GM18502 (cell line): ENCODE results near the gene CSNK1D.

Experiments used
- ATAC-seq: cut with Tn5 transposase; IDR thresholded peaks from one replicate; pipeline ENCODE4 v1.9.1; 2021; ENCODE audit warnings: mild to moderate bottlenecking; ENCODE audit not compliant: unreplicated experiment, poor library complexity

Gene CSNK1D

GRCh38 chr17:82273327-82274133 lies at the start of gene CSNK1D:
TSS of gene CSNK1D (minus strand) at chr17:82273700. CDS start at chr17:82273381, 319 bp downstream.
- peak; percentile 71 for ATAC-seq

DNA sequence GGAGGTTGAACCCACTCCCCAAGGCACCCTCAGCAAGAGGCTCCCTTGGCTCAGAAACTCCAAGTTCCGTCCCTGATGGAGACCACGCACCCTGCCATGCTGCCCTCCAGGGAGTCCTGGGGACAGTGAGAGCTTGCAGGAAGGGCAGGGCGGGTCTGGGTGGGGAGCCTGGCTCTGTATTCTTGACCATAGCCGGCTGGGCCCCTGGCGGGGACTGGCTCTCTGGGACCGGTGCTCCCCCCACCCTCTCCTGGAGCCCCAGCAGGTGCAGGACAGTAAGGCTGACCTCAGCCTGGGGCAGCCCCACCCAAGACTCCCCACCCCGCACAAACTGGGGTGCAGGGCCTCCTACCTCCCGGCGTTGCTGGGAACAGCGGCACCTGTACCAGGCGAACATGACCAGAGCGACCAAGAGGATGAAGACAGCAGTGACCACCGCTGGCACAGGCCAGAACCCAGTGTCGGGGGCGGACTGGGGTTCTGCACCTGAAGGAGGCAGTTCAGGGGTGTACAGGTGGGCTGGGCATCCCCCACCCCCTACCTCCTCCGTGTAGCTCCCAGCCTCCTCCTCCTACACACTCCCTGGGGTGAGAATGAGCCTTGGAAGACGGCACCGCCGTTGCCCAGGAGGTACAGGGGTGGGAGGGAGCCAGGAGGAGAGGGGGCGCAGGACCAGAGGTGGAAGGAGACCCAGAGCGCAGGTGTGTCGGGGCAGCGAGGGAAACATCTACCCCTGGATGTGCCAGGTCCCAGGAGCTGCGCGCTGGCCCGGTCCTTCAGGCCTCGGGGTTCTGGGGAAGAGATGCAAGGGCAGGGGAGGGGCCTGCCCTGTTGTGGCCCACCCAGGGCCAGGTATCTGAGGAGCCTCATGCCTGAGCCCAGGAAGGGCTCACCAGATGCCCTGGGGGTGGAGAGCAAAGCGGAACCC lies 49.3 kb upstream of the CSNK1D start:
- ATAC-seq, result no peak

- no peak for ATAC-seq
Measured at GRCh38 chr17:82321947-82322466, 48.5 kb upstream of the CSNK1D start.

GRCh38 chr17:82320956-82321927 lies 47.7 kb upstream of the CSNK1D start:
- ATAC-seq, result no peak

DNA sequence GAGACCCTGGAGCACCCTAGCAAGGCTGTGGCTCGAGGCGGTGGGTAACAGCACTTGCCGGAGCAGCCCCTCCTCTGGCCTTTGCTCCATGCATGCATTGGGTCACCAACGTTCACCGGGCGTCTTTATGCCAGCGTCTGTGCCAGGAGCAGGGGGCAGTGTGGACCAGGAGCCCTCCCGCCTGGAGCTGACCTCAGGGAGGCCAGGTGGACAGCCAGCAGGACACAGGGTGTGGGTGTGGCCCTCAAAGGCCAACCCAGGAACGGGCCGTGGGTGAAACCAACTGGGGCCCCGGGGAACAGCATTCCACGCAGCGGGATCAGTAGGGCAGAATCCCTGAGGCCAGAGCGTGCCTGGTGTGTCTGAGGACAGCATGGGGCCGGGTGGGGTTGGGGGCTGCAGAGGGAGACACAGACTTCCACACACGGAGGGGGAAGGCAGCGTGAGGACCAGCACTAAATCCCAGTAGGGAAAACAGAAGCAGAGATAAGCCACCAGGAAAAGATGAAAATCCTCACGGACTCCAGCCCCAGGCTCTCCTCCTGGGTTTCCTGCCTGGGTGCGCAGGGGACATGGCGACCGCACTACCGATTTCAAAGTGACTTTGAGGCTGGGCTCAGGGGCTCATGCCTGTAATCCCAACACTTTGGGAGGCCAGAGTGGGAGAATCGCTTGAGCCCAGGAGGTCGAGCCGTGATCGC lies 46.8 kb upstream of the CSNK1D start:
- ATAC-seq, result no peak

GRCh38 chr17:82319619-82320062 lies 46.1 kb upstream of the CSNK1D start:
- no peak for ATAC-seq

- ATAC-seq, result no peak
Measured at GRCh38 chr17:82318772-82319606, 45.5 kb upstream of the CSNK1D start.

DNA sequence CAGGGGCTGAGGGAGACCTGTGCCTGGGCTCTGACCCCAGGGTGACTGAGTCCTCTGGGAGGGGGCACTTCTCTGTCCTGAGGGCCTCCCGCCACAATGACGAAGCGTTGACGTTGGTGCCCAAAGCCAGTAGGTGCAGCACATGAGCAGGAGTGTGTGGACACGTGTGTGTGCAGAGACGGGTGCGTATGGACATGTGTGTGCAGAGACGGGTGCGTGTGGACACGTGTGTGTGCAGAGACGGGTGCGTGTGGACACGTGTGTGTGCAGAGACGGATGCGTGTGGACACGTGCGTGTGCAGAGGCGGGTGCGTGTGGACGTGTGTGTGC lies 44.6 kb upstream of the CSNK1D start:
- no peak for ATAC-seq

DNA sequence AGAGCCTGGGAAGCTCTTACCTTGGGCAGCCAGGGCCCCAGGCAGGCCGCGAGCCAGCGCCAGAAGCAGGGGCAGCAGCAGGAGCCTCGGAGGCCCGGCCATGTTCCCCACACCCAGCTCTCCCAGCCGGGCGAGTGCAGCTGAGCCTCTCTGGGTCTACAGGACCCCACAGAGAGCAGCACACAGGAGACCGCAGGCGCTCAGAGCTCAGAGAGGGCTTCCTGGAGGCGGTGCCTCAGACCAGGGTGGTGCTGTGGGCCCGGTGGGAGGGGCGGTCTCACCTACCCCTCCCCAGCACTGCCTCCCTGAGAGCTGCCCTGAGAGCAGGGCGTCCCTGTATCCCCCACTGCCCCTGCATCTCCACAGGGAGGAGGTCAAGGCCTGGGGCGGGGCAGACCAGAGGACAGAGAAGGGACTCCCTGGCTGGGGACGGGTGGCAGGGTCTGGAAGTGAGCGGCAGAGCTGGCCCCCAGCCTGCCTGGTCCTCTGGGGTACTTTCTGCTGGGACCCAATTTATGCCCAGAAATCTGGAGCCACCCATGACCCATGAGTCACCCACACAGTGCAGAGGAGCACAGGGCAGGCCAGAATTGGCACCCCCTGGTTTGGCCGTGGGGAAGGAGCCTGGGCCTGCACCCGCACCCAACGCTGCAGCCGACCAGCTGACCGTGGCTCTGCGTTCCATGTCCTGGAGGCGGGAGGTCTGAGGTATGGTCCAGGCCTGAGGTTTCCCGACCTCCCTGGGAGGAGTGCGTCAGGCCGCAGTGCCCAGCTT lies 44.1 kb upstream of the CSNK1D start, which contains the start of gene CD7:
Gene CD7, minus strand, starts transcription at position 215 of the 775 bp plus-strand sequence. Its CDS starts 113 bp downstream, at position 102.
- ATAC-seq, result no peak

GRCh38 chr17:82316651-82317393 lies 43.3 kb upstream of the CSNK1D start:
- ATAC-seq, result no peak

GRCh38 chr17:82315703-82316358 lies 42.3 kb upstream of the CSNK1D start:
- no peak for ATAC-seq

GRCh38 chr17:82314727-82315605 lies 41.5 kb upstream of the CSNK1D start:
- ATAC-seq, result no peak

DNA sequence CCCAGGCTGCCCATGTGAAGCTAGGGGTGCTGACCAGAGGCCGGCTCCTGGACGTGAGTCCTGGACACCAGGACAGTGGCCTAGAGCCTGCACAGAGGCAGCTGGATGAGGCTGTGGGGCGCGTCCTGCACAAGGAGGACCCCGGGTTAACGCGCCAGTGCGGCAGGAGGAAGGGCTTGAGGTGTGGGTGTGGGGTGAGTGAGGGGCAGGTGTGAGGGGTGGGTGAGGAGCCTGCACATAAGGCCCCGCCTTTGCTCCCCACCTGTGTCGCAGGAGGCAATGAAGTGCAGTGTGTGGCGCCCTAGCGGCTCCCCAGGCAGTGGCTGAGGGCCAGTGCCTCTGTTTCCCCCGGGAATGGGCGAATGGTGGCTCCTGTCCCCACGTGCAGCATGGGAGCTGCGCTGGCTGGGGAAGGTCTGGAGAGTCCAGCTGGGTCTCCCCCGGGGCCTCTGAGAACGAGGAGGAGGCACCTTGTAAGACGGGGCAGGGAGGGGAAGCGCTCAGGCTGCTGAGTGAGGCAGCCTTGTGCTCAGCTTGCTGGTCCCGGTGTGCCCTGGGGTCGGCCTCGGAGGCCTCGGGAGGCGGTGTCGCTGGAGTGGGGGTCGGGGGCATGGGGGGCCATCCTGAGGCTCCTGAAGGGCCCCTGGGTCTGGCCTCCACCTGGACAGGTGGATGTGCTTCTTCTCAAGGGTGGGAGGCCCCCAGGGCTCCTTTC lies 40.7 kb upstream of the CSNK1D start:
- no peak for ATAC-seq

DNA sequence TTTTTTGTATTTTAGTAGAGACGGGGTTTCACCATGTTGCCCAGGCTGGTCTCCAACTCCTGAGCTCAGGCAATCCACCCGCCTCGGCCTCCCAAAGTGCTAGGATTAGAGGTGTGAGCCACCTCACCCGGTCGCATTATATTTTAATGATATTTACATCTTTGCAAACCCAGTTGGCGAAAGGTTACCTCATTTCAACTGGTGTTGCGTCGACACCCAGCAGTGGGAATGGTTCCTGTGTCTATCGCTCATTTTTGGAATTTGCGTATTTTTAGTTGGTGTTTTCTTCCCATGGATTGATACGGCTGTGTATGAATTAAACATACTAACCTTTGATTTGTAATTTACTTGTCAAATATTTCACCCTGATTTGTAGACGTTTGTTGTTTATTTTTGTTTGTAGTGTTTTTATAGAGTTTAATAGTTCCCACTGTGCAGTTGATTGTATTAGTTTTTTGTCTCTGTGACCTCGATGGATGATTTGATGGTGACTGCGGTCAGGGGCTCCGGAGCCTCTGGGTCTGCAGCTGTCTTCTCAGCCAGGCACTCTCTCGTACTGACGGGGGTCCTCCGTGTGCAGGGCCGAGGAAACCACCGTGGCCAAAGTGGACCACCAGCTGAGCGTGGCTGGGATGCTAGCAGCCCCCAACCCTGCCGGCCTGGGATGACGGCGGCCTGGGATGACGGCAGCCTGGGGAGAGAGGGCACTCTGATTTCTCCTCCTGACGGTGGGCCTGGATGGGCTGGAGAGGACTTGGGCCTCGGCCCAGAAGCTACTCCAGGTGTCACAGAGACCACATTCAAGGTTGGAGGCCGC lies 39.9 kb upstream of the CSNK1D start:
- no peak for ATAC-seq
